ENCODE data around the gene C2orf72. TPM values are rescaled to one million over a fixed set of nuclear protein-coding genes. Genes with fewer than 3 reads are reported as not detected.

Gene C2orf72
- total RNA-seq, 4 donors from 2014 or later: 0.06 to 0.83 (median 0.17) TPM; not detected in 1

DNA sequence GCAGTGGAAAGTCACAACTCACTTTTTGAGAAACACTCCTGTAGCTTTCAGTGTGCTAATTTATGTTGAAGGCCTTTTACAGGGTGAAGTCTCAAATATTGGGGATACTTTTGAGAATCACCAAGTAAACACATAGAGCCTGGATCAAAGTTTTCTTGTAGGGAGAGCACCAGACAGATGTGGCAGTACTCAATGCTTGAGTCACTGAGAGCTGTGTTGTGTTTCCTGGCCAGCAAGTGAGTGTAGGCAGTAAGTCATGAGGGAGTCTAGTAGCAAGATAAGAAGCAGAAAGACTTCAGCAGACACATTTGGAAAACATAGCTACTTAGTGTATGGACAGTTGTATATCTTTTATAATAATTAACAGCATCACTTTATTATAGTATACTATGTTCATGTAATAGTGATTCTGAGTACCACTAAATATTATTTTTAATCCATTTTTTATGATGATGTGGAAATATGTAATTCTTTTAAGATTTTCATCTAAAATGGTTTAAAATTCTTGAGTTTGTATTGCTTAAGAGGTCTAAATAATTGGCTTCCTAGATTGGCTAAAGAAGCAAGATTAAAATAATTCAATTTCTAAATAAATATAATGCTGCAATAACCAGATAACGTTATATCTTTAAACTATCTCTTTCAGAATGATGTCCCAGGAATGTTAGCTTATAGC lies 32.2 kb downstream of the C2orf72 start:
- no peaks in the 10 kb centered on the region for H3K4me1 ChIP-seq
- no peaks in the 10 kb centered on the region for H3K27me3 ChIP-seq
- no peak overlapping the region for H3K4me3 ChIP-seq
- no peaks in the 10 kb centered on the region for H3K9me3 ChIP-seq
- 82% methylated on average over 1 of the region's 1 CpG for WGBS
- peaks cover 29 to 97% (median 84%) of the 10 kb centered on the region in 4 donors for H3K36me3 ChIP-seq
- intact Hi-C loops (cut with DNase I): no loop called here
- DNase-seq (ENCODE audit: extremely low spot score): no peak
- H3K27ac ChIP-seq (replicated peaks in 1 of 4): no peak overlapping the region
- TF ChIP-seq POLR2AphosphoS5 (IDR thresholded peaks at IDR 0.05): no peak
- TF ChIP-seq EP300 (IDR thresholded peaks at IDR 0.05): no peak
- no peak for TF ChIP-seq POLR2A (IDR thresholded peaks at IDR 0.05; ENCODE audit: low read depth)
- TF ChIP-seq, protein P1, sequence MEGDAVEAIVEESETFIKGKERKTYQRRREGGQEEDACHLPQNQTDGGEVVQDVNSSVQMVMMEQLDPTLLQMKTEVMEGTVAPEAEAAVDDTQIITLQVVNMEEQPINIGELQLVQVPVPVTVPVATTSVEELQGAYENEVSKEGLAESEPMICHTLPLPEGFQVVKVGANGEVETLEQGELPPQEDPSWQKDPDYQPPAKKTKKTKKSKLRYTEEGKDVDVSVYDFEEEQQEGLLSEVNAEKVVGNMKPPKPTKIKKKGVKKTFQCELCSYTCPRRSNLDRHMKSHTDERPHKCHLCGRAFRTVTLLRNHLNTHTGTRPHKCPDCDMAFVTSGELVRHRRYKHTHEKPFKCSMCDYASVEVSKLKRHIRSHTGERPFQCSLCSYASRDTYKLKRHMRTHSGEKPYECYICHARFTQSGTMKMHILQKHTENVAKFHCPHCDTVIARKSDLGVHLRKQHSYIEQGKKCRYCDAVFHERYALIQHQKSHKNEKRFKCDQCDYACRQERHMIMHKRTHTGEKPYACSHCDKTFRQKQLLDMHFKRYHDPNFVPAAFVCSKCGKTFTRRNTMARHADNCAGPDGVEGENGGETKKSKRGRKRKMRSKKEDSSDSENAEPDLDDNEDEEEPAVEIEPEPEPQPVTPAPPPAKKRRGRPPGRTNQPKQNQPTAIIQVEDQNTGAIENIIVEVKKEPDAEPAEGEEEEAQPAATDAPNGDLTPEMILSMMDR (IDR thresholded peaks at IDR 0.05): no peak

- H3K27me3 ChIP-seq: no peaks in the 10 kb centered on the region
- no peak overlapping the region for H3K27ac ChIP-seq (replicated peaks in 1 of 4)
- 92% methylated on average over 1 of the region's 1 CpG for WGBS
- H3K36me3 ChIP-seq: peaks cover 86 to 100% (median 97%) of the 10 kb centered on the region in 4 donors
- intact Hi-C loops (cut with DNase I): no loop called here
- H3K9me3 ChIP-seq: no peaks in the 10 kb centered on the region
- no peak overlapping the region for H3K4me3 ChIP-seq
- no peaks in the 10 kb centered on the region for H3K4me1 ChIP-seq
- TF ChIP-seq POLR2A (IDR thresholded peaks at IDR 0.05; ENCODE audit: low read depth) (no peak), EP300 (IDR thresholded peaks at IDR 0.05) (no peak), POLR2AphosphoS5 (IDR thresholded peaks at IDR 0.05) (no peak)
- TF ChIP-seq, protein P1 (IDR thresholded peaks at IDR 0.05): no peak
- DNase-seq (ENCODE audit: extremely low spot score): no peak
Measured at GRCh38 chr2:231084565-231084964, 47.2 kb downstream of the C2orf72 start.

DNA sequence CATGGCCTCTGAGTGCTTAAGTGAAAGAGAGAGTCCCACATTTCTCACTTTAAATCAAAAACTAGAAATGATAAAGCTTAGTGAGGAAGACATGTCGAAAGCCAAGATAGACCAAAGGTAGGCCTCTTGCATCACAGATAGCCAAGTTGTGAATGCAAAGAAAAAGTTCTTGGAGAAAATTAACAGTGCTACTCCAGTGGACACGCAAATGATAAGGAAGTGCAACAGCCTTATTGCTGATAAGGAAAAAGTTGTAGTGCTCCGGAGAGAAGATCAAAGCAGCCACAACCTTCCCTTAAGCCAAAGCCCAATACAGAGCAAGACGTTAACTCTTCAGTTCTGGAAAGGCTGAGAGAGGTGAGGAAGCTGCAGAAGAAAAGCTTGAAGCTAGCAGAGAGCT lies 51.4 kb downstream of the C2orf72 start:
- H3K4me3 ChIP-seq: no peak overlapping the region
- H3K36me3 ChIP-seq: peaks cover 47 to 94% (median 79%) of the 10 kb centered on the region in 4 donors
- TF ChIP-seq POLR2A (IDR thresholded peaks at IDR 0.05; ENCODE audit: low read depth) (no peak), POLR2AphosphoS5 (IDR thresholded peaks at IDR 0.05) (no peak), EP300 (IDR thresholded peaks at IDR 0.05) (no peak)
- TF ChIP-seq, protein P1 (IDR thresholded peaks at IDR 0.05): no peak
- no peaks in the 10 kb centered on the region for H3K27me3 ChIP-seq
- no peak for DNase-seq (ENCODE audit: extremely low spot score)
- H3K4me1 ChIP-seq: no peaks in the 10 kb centered on the region
- no peaks in the 10 kb centered on the region for H3K9me3 ChIP-seq
- 88% methylated on average over 4 of the region's 4 CpGs for WGBS
- no peak overlapping the region for H3K27ac ChIP-seq (replicated peaks in 1 of 4)
- intact Hi-C loops (cut with DNase I): no loop called here

DNA sequence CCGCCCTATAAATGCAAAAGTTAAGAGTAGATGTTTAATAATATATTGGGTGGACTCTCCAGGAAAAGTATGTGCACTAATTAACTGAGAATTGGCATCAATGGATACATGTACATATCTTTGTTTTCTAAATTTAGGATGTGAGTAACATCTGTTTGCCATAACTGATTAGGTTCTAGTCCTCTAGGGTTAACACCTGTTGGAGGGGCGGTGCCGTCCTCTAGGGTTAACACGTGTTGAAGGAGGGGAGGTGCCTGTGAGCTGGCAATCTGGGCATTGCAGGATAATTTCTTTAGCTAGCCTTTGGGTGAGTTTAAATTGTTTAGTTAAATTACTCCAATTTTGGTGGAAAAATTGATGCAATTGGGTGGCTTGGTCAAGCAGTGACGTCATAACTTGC lies 56.6 kb downstream of the C2orf72 start:
- DNase-seq (ENCODE audit: extremely low spot score): no peak
- Histone ChIP-seq H3K27ac (replicated peaks in 1 of 4) (no peak overlapping the region), H3K9me3 (peaks cover 0 to under 1% (median 0%) of the 10 kb centered on the region in 4 donors), H3K36me3 (peaks cover 12 to 84% (median 51%) of the 10 kb centered on the region in 4 donors), H3K4me3 (no peak overlapping the region), H3K27me3 (no peaks in the 10 kb centered on the region), H3K4me1 (no peaks in the 10 kb centered on the region)
- TF ChIP-seq EP300 (IDR thresholded peaks at IDR 0.05): no peak
- no peak for TF ChIP-seq POLR2A (IDR thresholded peaks at IDR 0.05; ENCODE audit: low read depth)
- no peak for TF ChIP-seq POLR2AphosphoS5 (IDR thresholded peaks at IDR 0.05)
- TF ChIP-seq, protein P1 (IDR thresholded peaks at IDR 0.05): no peak
- intact Hi-C loops (cut with DNase I): loop anchor here (10.0 kb wide), 1 partner anchor 171 kb away; no protein-coding TSS in a partner anchor
- 94% methylated on average over 5 of the region's 5 CpGs for WGBS

Measured in esophagus muscularis mucosa (tissue), 4 donors.